Small intestine (tissue), 7 donors: ENCODE results near the gene CD99L2. TPM values are rescaled to one million over a fixed set of nuclear protein-coding genes. Genes with fewer than 3 reads are reported as not detected.
"Not testable (repeated sequence)": the region's sequence is repeated elsewhere in the genome, so short reads cannot be mapped to it uniquely, and the experiment has no call there.

Source experiments
- DNase-seq, 2 donors: peaks; one replicate each; pipeline versions ENCODE4 v3.0.0 to v3.0.0-alpha.2; 2013
- FAIRE-seq: peaks from 2 replicates; lab custom pipeline; 2012; peaks lifted over from hg19 to GRCh38; lab: Jason Lieb, UNC
- H3K27ac ChIP-seq, 3 donors: one replicate each; pipeline ENCODE4 v1.5.1; 2013; ENCODE audit warnings: low read length in 2 of 3, mild to moderate bottlenecking in 2 of 3, control low read depth in 1 of 3, inconsistent platforms in 1 of 3, low read depth in 1 of 3, moderate library complexity in 1 of 3
- H3K27me3 ChIP-seq, 3 donors: one replicate each; pipeline ENCODE4 v1.6.1; 2013; ENCODE audit warnings: low read length in 3 of 3, inconsistent platforms in 1 of 3; ENCODE audit not compliant: control insufficient read depth in 3 of 3, insufficient read depth in 3 of 3
- H3K36me3 ChIP-seq, 3 donors: one replicate each; pipeline ENCODE4 v1.6.1; 2013; ENCODE audit warnings: low read length in 3 of 3, inconsistent platforms in 1 of 3, low read depth in 1 of 3, mild to moderate bottlenecking in 1 of 3, moderate library complexity in 1 of 3; ENCODE audit not compliant: control insufficient read depth in 3 of 3, insufficient read depth in 2 of 3
- H3K4me1 ChIP-seq, 3 donors: one replicate each; pipeline ENCODE4 v1.6.1; 2013; ENCODE audit warnings: low read length in 2 of 3, inconsistent platforms in 1 of 3, low read depth in 1 of 3, mild to moderate bottlenecking in 1 of 3, moderate library complexity in 1 of 3; ENCODE audit not compliant: control insufficient read depth in 3 of 3, insufficient read depth in 2 of 3
- H3K4me3 ChIP-seq, 3 donors: one replicate each; pipeline ENCODE4 v1.5.1; 2013; ENCODE audit warnings: low read length in 3 of 3, control low read depth in 1 of 3, inconsistent platforms in 1 of 3, low read depth in 1 of 3, mild to moderate bottlenecking in 1 of 3, moderate library complexity in 1 of 3
- H3K9me3 ChIP-seq, 2 donors: one replicate each; pipeline ENCODE4 v1.6.1; 2013; ENCODE audit warnings: low read depth in 1 of 2, low read length in 1 of 2; ENCODE audit not compliant: control insufficient read depth in 2 of 2, insufficient read depth in 1 of 2
- WGBS, 3 donors: extraction: QIAGEN DNeasy Blood & Tissue Kit; methylation state at CpG; one replicate each; pipeline ENCODE4 v1.1.7; 2013; 5-methylcytosine and 5-hydroxymethylcytosine counted together
- polyA plus RNA-seq, 4 donors: library from polyadenylated mRNA; stranded (reverse) in 3 of 4; unstranded in 1 of 4; fragments of 200-250 nt in 3 of 4; fragments of 120-200 nt in 1 of 4; gene quantifications; one replicate each; pipeline versions ENCODE4 v1.2.1 to v1.2.3, GENCODE V29; 2013
- donor health status: healthy with polysubstance abuse.
- donor health status: control.
- donor health status: control.
- donor health status: Bipolar disorder and iron deficiency.
- donor health status: healthy.

Gene CD99L2
- polyA plus RNA-seq, 4 donors, result 5.9 to 20.5 (median 12.3) TPM

DNA sequence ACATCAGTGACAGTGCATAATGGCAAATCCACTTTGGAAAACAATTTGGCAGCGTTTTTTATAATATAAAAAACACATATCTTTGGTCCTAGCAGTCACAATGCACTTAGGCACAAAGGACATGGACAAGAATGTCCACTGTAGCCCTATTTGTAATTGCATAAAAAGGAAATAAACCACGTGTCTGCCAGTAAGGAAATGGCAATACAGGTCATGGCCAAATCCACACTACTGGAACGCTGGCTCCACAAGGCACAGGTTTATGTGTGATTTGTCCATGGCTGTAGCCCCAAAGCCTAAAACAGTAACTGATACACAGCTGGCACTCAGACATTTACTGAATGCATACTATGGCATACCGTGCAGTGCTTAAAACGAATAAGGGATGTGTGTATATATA lies 69.7 kb downstream of the CD99L2 start:
- H3K4me3 ChIP-seq, result no peak overlapping the region
- H3K9me3 ChIP-seq, result peaks cover 0 to 5% of the 10 kb centered on the region in 2 donors
- WGBS, 3 donors, result 69 to 92% (median 84%) methylated on average over 5 of the region's 5 CpGs
- no peaks in the 10 kb centered on the region for H3K4me1 ChIP-seq
- DNase-seq, result no peak
- FAIRE-seq, result no peak
- H3K36me3 ChIP-seq, result peaks cover 0 to 1% (median 0%) of the 10 kb centered on the region in 3 donors
- H3K27ac ChIP-seq, result no peak overlapping the region
- no peaks in the 10 kb centered on the region for H3K27me3 ChIP-seq

DNA sequence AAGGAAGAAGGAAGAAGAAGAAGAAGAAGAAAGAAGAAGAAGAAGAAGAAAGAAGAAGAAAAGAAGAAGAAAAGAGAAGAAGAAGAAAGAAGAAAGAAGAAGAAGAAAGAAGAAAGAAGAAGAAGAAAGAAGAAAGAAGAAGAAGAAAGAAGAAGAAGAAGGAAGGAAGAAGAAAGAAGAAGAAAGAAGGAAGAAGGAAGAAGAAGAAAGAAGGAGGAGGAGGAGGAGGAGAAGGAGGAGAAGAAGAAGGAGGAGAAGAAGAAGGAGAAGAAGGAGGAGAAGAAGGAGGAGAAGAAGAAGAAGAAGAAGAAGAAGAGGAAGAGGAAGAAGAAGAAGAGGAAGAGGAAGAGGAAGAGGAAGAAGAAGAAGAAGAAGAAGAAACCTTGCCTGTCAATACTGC lies 74.1 kb downstream of the CD99L2 start:
- not testable (repeated sequence) for DNase-seq, H3K4me3 ChIP-seq, H3K27me3 ChIP-seq, H3K4me1 ChIP-seq, H3K9me3 ChIP-seq, H3K36me3 ChIP-seq, FAIRE-seq, H3K27ac ChIP-seq

DNA sequence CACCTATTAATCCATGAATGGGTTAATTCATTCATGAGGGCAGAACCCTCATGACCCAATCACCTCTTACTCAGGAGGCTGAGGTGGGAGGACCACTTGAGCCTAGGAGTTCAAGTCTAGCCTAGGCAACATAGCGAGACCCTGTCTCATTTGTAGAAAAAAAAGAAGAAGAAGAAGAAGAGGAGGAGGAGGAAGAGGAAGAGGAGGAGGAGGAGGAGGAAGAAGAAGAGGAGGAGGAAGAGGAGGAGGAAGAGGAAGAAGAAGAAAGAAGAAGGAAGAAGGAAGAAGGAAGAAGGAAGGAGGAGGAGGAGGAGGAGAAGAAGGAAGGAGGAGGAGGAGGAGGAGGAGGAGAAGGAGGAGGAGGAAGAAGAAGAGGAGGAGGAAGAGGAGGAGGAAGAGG lies 74.6 kb downstream of the CD99L2 start:
- 94 to 100% (median 98%) methylated on average over 1 of the region's 1 CpG for WGBS, 3 donors
- not testable (repeated sequence) for FAIRE-seq, H3K4me3 ChIP-seq, H3K27ac ChIP-seq, DNase-seq, H3K4me1 ChIP-seq, H3K36me3 ChIP-seq, H3K27me3 ChIP-seq, H3K9me3 ChIP-seq

DNA sequence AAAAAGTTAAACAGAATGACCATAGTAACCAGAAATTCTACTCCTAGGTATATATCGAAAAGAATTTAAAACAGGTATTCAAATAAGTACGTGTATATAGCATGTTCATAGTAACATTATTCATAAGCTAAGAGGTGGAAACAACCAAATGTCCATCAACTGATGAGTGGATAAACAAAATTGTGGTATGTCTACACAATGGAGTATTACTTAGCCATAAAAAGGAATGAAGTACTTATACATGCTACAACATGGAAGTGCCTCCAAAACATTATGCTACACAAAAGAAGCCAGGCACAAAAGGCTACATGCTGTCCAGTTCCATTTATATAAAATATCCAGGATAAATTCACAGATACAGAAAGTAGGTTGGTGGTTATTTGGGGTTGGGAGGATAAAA lies 76.5 kb downstream of the CD99L2 start:
- H3K4me3 ChIP-seq, result no peak overlapping the region
- H3K9me3 ChIP-seq, result peaks cover 0 to 6% of the 10 kb centered on the region in 2 donors
- DNase-seq, result no peak
- no peaks in the 10 kb centered on the region for H3K4me1 ChIP-seq
- 84 to 96% (median 84%) methylated on average over 2 of the region's 2 CpGs for WGBS, 3 donors
- FAIRE-seq, result no peak
- no peak overlapping the region for H3K27ac ChIP-seq
- no peaks in the 10 kb centered on the region for H3K27me3 ChIP-seq
- H3K36me3 ChIP-seq, result peaks cover 0 to 1% (median 0%) of the 10 kb centered on the region in 3 donors

DNA sequence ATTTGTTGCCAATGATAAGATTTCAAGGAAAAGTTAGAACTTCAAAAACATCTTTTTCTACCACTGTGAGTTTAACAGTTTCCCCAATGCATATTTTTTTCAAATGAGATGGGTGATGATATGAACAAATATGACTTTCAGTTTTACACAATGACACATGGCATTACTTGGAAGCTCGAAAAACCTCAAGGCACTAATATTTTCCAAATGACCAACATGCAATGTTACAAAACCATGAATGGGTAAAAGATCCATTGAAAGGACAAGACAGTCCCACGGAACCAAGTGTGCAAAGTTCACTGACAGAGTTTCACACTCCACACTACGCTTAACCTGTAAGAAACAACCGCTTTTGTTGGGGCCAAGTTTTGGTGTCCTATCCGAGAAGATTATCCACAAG lies 84.5 kb downstream of the CD99L2 start:
- Histone ChIP-seq H3K27ac (no peak overlapping the region), H3K36me3 (no peaks in the 10 kb centered on the region), H3K27me3 (no peaks in the 10 kb centered on the region), H3K4me1 (no peaks in the 10 kb centered on the region), H3K4me3 (no peak overlapping the region), H3K9me3 (no peaks in the 10 kb centered on the region)
- FAIRE-seq, result no peak
- no peak for DNase-seq
- WGBS, 3 donors, result 69 to 88% (median 87%) methylated on average over 5 of the region's 5 CpGs

DNA sequence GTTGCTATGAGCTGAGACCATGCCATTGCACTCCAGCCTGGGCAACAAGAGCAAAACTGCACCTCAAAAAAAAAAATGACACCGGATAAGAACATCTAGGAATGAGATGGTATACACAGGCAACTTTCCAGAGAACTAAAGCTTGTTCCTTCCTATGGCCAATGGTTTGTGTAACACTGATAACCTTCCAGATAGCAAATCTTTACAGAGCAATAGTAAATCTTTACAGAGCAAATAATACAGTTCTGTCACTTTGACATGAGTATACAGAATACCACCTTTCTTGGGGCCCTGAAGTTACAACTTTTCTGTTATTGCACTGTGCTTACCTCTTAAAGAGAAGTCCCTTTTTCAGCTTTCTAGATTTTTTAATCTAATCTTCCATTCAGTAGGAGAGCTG lies 91.6 kb downstream of the CD99L2 start:
- WGBS, 3 donors, result 78 to 84% (median 82%) methylated on average over 1 of the region's 1 CpG
- FAIRE-seq, result no peak
- Histone ChIP-seq H3K4me3 (no peak overlapping the region), H3K27me3 (no peaks in the 10 kb centered on the region), H3K9me3 (no peaks in the 10 kb centered on the region), H3K36me3 (no peaks in the 10 kb centered on the region), H3K27ac (no peak overlapping the region), H3K4me1 (no peaks in the 10 kb centered on the region)
- DNase-seq, result no peak

DNA sequence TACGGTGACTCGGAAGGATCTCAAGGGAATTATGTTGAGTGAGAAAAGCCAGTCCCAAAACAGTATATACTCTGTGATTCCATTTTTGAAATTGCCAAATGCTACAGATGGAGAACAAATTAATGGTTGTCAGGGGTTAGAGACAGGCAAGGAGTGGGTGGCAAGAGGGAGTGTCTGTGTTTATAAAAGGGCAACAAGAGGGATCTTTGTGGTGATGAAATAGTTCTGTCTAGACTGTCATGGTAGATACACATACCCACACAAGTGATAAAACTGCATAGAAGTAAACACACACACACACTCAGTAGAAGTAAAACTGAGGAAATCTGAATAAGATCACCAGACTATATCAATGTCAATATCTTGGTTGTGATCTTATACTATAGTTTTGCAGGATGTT lies 92.7 kb downstream of the CD99L2 start:
- H3K27ac ChIP-seq, result no peak overlapping the region
- no peak for FAIRE-seq
- 95 to 100% (median 97%) methylated on average over 2 of the region's 2 CpGs for WGBS, 3 donors

DNA sequence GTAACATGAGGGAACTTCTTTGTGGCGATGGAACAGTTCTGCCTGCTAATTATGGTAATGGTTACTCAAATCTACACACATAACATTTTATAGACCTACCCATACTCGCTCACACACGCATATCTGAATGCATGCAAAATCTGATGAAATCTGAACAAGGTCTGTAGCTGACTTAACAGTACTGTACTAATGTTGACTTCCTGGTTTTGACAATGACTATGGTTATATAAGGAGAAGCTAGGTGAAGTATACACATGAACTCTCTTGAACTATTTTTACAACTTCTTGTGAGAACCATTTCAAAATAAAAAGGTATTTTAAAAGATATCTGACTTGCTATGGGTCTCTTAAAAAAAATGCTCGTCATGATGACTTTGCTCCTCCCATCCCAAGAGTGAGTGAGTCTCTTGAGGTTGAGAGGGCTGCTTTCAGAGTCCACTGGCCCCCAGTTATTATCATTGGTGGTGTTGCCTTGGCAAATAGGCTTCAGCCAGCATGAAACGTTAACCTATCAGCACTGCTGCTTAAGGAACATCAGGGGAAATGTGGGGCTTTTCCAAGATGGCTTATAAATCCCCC lies 105.4 kb downstream of the CD99L2 start:
- no peak for FAIRE-seq
- Histone ChIP-seq H3K27me3 (no peaks in the 10 kb centered on the region), H3K4me3 (no peak overlapping the region), H3K36me3 (peaks cover 0 to 7% (median 0%) of the 10 kb centered on the region in 3 donors), H3K4me1 (no peaks in the 10 kb centered on the region), H3K9me3 (no peaks in the 10 kb centered on the region), H3K27ac (no peak overlapping the region)
- 70 to 84% (median 83%) methylated on average over 5 of the region's 5 CpGs for WGBS, 3 donors
- DNase-seq, result no peak

More for the DNA sequence above, 92.7 kb downstream of the CD99L2 start:
- Histone ChIP-seq H3K4me1 (no peaks in the 10 kb centered on the region), H3K27me3 (no peaks in the 10 kb centered on the region), H3K36me3 (no peaks in the 10 kb centered on the region), H3K4me3 (no peak overlapping the region), H3K9me3 (no peaks in the 10 kb centered on the region)
- no peak for DNase-seq

DNA sequence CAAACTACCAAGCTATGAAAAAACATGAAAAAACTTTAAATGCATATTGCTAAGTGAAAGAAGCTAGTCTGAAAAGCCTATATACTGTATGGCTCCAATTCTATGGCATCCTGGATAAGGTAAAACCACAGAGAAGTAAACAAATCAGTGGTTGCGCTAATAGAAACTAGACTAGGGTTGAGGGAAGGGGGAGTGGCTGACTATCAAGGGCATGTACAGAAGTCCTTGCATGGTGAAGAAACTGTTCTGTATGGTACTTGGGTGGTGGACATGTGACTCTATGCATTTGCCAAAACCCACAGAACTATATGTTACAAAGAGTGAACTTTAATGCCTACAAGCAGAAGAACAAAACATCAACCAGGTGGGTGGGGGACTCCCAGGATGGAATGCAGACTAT lies 108.4 kb downstream of the CD99L2 start:
- FAIRE-seq (no peak), DNase-seq (no peak)
- H3K36me3 ChIP-seq, result peaks cover 0 to 5% (median 0%) of the 10 kb centered on the region in 3 donors
- no peaks in the 10 kb centered on the region for H3K27me3 ChIP-seq
- no peak overlapping the region for H3K4me3 ChIP-seq
- no peak overlapping the region for H3K27ac ChIP-seq
- H3K4me1 ChIP-seq, result no peaks in the 10 kb centered on the region
- WGBS, 3 donors, result 88 to 92% (median 88%) methylated on average over 1 of the region's 1 CpG
- H3K9me3 ChIP-seq, result no peaks in the 10 kb centered on the region
